Muscle layer of colon (tissue), 2 donors: ENCODE data around the gene SHC1.
A peak's percentile ranks its signal among the peaks of the same experiment; 100 is the strongest.

Experiments
- H3K27ac ChIP-seq: one replicate; pipeline ENCODE4 v1.7.0; 2013; ENCODE audit warnings: low read depth, mild to moderate bottlenecking, low read length, moderate library complexity
- H3K27me3 ChIP-seq, 2 donors: one replicate each; pipeline ENCODE4 v1.7.0; 2013; ENCODE audit warnings: low read length in 2 of 2, mild to moderate bottlenecking in 2 of 2; ENCODE audit not compliant: insufficient read depth in 2 of 2, control insufficient read depth in 1 of 2
- H3K36me3 ChIP-seq: one replicate; pipeline ENCODE4 v1.7.0; 2013; ENCODE audit warnings: mild to moderate bottlenecking, low read length; ENCODE audit not compliant: insufficient read depth
- H3K4me1 ChIP-seq: one replicate; pipeline ENCODE4 v1.7.0; 2013; ENCODE audit warnings: mild to moderate bottlenecking, low read length; ENCODE audit not compliant: insufficient read depth
- H3K4me3 ChIP-seq, 2 donors: one replicate each; pipeline ENCODE4 v1.7.0; 2013; ENCODE audit warnings: low read length in 2 of 2, low read depth in 1 of 2, mild to moderate bottlenecking in 1 of 2, moderate library complexity in 1 of 2
- H3K9ac ChIP-seq: one replicate; pipeline ENCODE4 v1.7.0; 2013; ENCODE audit warnings: low read length
- H3K9me3 ChIP-seq: one replicate; pipeline ENCODE4 v1.7.0; 2013; ENCODE audit warnings: mild to moderate bottlenecking, low read length
- donor health status: abdominal sarcoma.
- donor health status: Adenocarcinoma of cecum.

SHC1 gene, protein sequence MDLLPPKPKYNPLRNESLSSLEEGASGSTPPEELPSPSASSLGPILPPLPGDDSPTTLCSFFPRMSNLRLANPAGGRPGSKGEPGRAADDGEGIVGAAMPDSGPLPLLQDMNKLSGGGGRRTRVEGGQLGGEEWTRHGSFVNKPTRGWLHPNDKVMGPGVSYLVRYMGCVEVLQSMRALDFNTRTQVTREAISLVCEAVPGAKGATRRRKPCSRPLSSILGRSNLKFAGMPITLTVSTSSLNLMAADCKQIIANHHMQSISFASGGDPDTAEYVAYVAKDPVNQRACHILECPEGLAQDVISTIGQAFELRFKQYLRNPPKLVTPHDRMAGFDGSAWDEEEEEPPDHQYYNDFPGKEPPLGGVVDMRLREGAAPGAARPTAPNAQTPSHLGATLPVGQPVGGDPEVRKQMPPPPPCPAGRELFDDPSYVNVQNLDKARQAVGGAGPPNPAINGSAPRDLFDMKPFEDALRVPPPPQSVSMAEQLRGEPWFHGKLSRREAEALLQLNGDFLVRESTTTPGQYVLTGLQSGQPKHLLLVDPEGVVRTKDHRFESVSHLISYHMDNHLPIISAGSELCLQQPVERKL

GRCh38 chr1:154970631-154971340 is at the start of gene SHC1:
Gene SHC1 (minus strand): TSS chr1:154970747. CDS start chr1:154970526, 221 bp downstream.
- peaks cover 31% of the 10 kb centered on the region for H3K36me3 ChIP-seq
- H3K27ac ChIP-seq, result peak within 1 kb of the TSS; percentile 87
- H3K4me1 ChIP-seq, result peaks cover 43% of the 10 kb centered on the region
- H3K27me3 ChIP-seq, result no peaks in the 10 kb centered on the region
- no peaks in the 10 kb centered on the region for H3K9me3 ChIP-seq
- H3K4me3 ChIP-seq, result peak within 1 kb of the TSS; percentile 55 to 65
- peak within 1 kb of the TSS; percentile 49 for H3K9ac ChIP-seq

DNA sequence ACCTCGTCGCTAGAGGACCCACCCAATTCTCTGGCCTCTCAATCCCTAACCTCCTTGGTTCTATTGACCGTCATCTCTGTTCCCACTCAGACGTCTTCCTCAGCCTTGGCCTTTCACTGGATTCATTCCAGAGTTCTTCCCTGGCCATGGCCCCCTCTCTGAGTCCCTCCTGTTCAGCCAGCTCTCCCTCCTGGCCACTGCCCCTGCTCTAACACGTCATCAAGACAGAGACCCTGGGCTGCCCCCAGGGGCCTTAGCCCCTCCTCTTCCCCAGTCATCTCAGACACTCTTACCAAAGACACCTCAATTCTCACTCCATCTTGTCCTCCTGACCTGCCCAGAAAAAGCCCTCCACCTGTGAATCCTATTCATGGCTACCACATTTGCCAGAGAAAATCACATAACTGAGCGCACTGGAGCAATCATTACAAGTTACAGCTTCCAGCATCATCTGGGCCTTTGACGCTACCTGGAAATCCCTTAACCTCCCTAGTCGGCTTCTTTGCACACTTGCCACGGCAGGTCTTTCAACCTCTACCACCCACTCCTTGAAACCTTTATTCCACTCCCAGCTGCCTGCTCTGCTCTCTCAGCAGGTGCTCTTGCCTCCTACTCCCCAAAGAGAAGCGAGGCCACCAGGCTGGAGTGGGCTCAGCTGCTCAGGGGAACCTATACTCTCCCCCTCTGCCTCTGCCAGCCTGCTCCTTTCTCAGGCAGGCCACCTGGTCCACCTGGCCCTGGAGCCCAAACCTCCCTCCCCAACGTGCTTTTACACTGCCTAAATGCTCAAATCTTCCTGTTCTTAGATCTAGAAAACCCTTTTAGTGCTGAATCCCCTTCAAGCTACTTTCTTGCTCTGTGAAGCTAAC is 49.1 kb upstream of the SHC1 start:
- no peak overlapping the region for H3K27ac ChIP-seq
- H3K9ac ChIP-seq, result no peak overlapping the region
- peaks cover 14% of the 10 kb centered on the region for H3K4me1 ChIP-seq
- no peaks in the 10 kb centered on the region for H3K27me3 ChIP-seq
- H3K9me3 ChIP-seq, result no peaks in the 10 kb centered on the region
- H3K4me3 ChIP-seq, result no peak overlapping the region
- H3K36me3 ChIP-seq, result peaks cover 14% of the 10 kb centered on the region

- Histone ChIP-seq H3K36me3 (peaks cover 23% of the 10 kb centered on the region), H3K27ac (no peak overlapping the region), H3K9me3 (no peaks in the 10 kb centered on the region), H3K4me3 (no peak overlapping the region), H3K27me3 (no peaks in the 10 kb centered on the region), H3K9ac (no peak overlapping the region), H3K4me1 (peaks cover 14% of the 10 kb centered on the region)
Measured at GRCh38 chr1:155018617-155019348, 48.2 kb upstream of the SHC1 start.

DNA sequence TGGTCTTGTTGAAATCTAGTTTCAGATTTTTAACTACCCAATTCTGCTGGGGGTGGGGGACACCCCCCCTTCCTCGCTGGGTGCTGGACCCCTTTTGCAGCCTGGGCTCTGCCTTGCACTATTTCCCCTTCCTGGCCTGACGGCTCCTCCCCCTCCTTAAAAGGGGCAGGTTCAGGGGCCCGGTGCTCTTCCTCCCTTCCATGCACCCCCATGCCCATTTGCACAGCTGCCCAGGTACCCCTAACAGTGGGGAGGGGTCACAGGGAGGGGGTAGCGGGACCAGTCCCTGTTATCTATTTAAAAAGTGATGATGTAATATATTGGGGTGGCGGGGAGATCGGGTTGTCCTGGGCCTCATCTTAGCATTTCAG is 47.4 kb upstream of the SHC1 start:
- peak overlapping the region; percentile 93 for H3K27ac ChIP-seq
- H3K4me3 ChIP-seq, result peak overlapping the region; percentile 18 to 46
- H3K27me3 ChIP-seq, result no peaks in the 10 kb centered on the region
- H3K4me1 ChIP-seq, result peaks cover 14% of the 10 kb centered on the region
- H3K9me3 ChIP-seq, result no peaks in the 10 kb centered on the region
- peak overlapping the region; percentile 23 for H3K9ac ChIP-seq
- H3K36me3 ChIP-seq, result peaks cover 23% of the 10 kb centered on the region

DNA sequence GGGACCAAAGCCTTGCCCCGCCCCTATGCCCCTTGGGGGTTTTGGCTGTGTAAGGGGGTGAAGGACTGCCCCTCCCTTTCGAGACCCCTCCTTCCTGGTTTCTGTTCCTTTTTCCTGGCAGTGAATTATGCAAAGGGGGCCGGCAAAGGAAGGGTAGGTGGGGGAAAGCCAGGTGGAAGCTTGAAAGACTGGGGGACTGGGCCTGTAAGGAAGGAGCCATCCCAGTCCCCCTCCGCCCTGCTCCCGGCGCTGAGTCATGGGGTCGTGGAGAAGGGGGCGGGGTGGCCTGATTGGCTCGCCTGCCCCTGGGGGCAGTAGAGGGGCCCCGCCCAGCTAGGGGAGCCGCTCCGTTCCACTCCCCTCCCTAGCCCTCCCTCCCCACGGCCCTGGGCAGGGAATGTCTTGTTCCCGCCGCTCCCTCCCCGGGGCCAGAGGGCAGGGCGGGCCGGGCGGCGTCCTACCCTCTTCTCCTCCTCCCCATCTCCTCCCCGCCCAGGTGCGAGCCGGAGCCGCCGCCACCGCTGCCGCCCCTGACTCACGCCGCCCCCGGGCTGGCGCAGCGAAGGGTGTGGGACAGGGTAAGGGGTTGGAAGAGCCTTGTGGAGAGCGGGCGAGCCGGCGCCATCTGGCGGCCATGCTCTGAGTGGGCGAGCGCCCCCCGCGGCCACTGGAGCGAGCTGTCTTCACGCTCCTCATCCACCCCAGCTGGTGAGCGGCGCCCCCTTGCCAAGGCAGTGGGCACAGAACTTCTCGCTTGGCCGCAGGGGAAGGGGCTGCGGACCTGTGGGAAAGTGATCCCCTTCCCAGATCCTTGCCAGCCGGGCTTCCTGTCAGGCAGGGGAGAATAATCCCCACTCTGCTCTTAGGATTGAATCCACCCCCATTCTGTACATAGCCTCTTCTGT is 46.7 kb upstream of the SHC1 start:
- peak overlapping the region; percentile 18 to 46 for H3K4me3 ChIP-seq
- no peaks in the 10 kb centered on the region for H3K9me3 ChIP-seq
- peaks cover 20% of the 10 kb centered on the region for H3K4me1 ChIP-seq
- no peaks in the 10 kb centered on the region for H3K27me3 ChIP-seq
- peaks cover 23% of the 10 kb centered on the region for H3K36me3 ChIP-seq
- H3K27ac ChIP-seq, result peak overlapping the region; percentile 93
- peak overlapping the region; percentile 32 for H3K9ac ChIP-seq

DNA sequence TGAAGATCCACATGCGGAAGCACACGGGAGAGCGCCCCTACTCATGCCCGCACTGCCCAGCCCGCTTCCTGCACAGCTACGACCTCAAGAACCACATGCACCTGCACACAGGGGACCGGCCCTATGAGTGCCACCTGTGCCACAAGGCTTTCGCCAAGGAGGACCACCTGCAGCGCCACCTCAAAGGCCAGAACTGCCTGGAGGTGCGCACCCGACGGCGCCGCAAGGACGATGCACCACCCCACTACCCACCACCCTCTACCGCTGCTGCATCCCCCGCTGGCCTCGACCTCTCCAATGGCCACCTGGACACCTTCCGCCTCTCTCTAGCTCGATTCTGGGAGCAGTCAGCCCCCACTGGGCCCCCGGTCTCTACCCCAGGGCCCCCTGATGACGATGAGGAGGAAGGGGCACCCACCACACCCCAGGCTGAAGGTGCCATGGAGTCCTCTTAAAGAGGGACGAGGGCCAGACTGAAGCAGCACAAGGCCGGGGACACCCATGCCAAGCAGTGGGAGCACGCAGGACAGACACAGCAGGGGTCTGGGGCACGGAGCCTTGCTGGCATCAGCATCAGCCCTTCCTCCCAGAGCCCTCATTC is 45.8 kb upstream of the SHC1 start:
- Histone ChIP-seq H3K4me3 (peak overlapping the region in 1 of 2 donors; percentile 18), H3K27ac (peak overlapping the region; percentile 93), H3K9ac (peak overlapping the region; percentile 32), H3K36me3 (peaks cover 23% of the 10 kb centered on the region), H3K4me1 (peaks cover 30% of the 10 kb centered on the region), H3K27me3 (no peaks in the 10 kb centered on the region), H3K9me3 (no peaks in the 10 kb centered on the region)

DNA sequence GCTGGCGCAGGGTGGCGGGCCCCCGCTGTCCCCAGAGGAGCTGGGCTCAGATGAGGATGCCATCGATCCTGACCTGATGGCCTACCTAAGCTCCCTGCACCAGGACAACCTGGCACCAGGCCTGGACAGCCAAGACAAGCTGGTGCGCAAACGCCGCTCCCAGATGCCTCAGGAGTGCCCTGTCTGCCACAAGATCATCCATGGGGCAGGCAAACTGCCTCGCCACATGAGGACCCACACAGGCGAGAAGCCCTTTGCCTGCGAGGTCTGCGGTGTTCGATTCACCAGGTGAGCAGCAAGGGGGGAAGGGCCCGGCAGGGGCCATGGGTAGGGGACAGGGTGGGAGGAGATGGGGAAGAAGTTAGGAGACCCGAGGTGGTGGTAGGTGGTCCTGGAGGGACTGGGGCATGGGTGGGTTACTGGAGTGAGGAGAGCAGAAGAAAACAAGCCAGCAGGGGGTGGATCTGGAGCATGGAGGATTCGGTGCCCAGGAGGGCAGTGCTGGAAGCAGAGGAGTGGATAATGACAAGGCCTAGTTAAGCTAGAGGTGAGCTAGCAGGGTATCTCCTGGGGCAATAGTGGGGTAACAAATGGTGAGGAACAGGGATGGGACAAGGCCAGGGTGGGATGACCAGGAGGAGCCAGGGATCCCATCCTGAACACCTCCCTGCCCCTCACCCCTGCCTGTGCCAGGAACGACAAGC is 45.1 kb upstream of the SHC1 start:
- Histone ChIP-seq H3K27ac (no peak overlapping the region), H3K36me3 (peaks cover 23% of the 10 kb centered on the region), H3K4me3 (no peak overlapping the region), H3K27me3 (no peaks in the 10 kb centered on the region), H3K4me1 (peaks cover 36% of the 10 kb centered on the region), H3K9me3 (no peaks in the 10 kb centered on the region), H3K9ac (no peak overlapping the region)

GRCh38 chr1:155014709-155015508 is 44.4 kb upstream of the SHC1 start:
- H3K4me1 ChIP-seq, result peaks cover 39% of the 10 kb centered on the region
- peaks cover 23% of the 10 kb centered on the region for H3K36me3 ChIP-seq
- no peaks in the 10 kb centered on the region for H3K9me3 ChIP-seq
- H3K27me3 ChIP-seq, result no peaks in the 10 kb centered on the region
- H3K27ac ChIP-seq, result no peak overlapping the region
- H3K4me3 ChIP-seq, result no peak overlapping the region
- no peak overlapping the region for H3K9ac ChIP-seq

DNA sequence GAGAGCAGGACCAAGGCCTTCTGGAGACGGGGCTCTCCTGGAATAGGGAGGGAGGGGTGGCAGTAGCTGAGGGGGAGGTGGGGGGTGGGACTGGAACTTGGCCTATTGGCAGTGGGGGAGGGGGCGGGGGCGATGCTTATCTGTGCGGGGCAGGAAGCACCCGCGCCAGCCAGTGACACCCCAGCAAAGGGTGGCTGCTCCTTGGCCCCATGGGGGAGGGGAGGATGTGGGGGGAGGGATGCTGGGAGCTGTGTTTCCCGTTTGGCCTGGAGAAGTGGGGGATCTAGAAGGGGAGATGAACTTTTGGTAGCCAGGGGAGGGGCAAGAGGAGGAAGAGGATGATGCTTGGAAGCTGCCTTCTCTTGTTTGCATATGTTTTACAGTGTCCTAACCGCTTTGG is 43.1 kb upstream of the SHC1 start:
- no peak overlapping the region for H3K4me3 ChIP-seq
- no peak overlapping the region for H3K9ac ChIP-seq
- H3K9me3 ChIP-seq, result no peaks in the 10 kb centered on the region
- peaks cover 23% of the 10 kb centered on the region for H3K36me3 ChIP-seq
- peaks cover 42% of the 10 kb centered on the region for H3K4me1 ChIP-seq
- no peak overlapping the region for H3K27ac ChIP-seq
- no peaks in the 10 kb centered on the region for H3K27me3 ChIP-seq
